Liver (tissue), 9 donors: Measurements from ENCODE around the gene ZIC3. TPM values are rescaled to one million over a fixed set of nuclear protein-coding genes. Genes with fewer than 3 reads are reported as not detected.

ENCODE experiments used
- DNase-seq: peaks from one replicate; pipeline ENCODE4 v3.0.0-alpha.2; 2017; ENCODE audit warnings: low spot score
- H3K27ac ChIP-seq, 2 donors: one replicate each; pipeline ENCODE4 v1.7.0; 2013; ENCODE audit warnings: inconsistent platforms in 2 of 2, low read length in 2 of 2, control low read depth in 1 of 2, low read depth in 1 of 2, mild to moderate bottlenecking in 1 of 2
- H3K27me3 ChIP-seq, 4 donors: one replicate each; pipeline versions ENCODE4 v1.6.1 to v1.7.0; 2013; ENCODE audit warnings: low read length in 3 of 4, inconsistent platforms in 1 of 4, mild to moderate bottlenecking in 1 of 4, moderate library complexity in 1 of 4; ENCODE audit not compliant: control insufficient read depth in 4 of 4, insufficient read depth in 4 of 4
- H3K36me3 ChIP-seq, 4 donors: one replicate each; pipeline versions ENCODE4 v1.6.1 to v1.7.0; 2013; ENCODE audit warnings: low read length in 3 of 4, mild to moderate bottlenecking in 3 of 4, low read depth in 1 of 4, moderate library complexity in 1 of 4; ENCODE audit not compliant: control insufficient read depth in 4 of 4, insufficient read depth in 3 of 4
- H3K4me1 ChIP-seq, 4 donors: one replicate each; pipeline versions ENCODE4 v1.6.1 to v1.7.0; 2013; ENCODE audit warnings: low read length in 3 of 4, mild to moderate bottlenecking in 3 of 4, moderate library complexity in 1 of 4; ENCODE audit not compliant: control insufficient read depth in 4 of 4, insufficient read depth in 4 of 4
- H3K4me3 ChIP-seq, 3 donors: one replicate each; pipeline versions ENCODE4 v1.6.1 to v1.7.0; 2013; ENCODE audit warnings: low read length in 3 of 3, control low read depth in 1 of 3, low read depth in 1 of 3, mild to moderate bottlenecking in 1 of 3
- H3K9ac ChIP-seq, 2 donors: one replicate each; pipeline ENCODE4 v1.7.0; 2013; ENCODE audit warnings: low read length in 2 of 2, mild to moderate bottlenecking in 2 of 2, moderate library complexity in 2 of 2, control low read depth in 1 of 2, low read depth in 1 of 2
- H3K9me3 ChIP-seq, 4 donors: one replicate each; pipeline versions ENCODE4 v1.6.1 to v1.7.0; 2013; ENCODE audit warnings: low read length in 3 of 4; ENCODE audit not compliant: control insufficient read depth in 4 of 4
- EGR1 ChIP-seq, 2 donors: IDR thresholded peaks; 2 replicates each; pipeline ENCODE4 v1.6.1; 2016 to 2018; ENCODE audit warnings: antibody characterized with exemption in 2 of 2, low read depth in 2 of 2
- FOXA1 ChIP-seq: IDR thresholded peaks from 2 replicates; pipeline ENCODE4 v1.6.1; 2016; ENCODE audit warnings: antibody characterized with exemption
- FOXA2 ChIP-seq: IDR thresholded peaks from 2 replicates; pipeline ENCODE4 v1.6.1; 2016; ENCODE audit warnings: antibody characterized with exemption
- GABPA ChIP-seq, 2 donors: IDR thresholded peaks in 1 of 2; conservative IDR thresholded peaks in 1 of 2; 2 replicates each; pipeline ENCODE4 v1.6.1; 2016; ENCODE audit warnings: antibody characterized with exemption in 2 of 2, mild to moderate bottlenecking in 1 of 2, moderate library complexity in 1 of 2
- HNF4A ChIP-seq, 2 donors: conservative IDR thresholded peaks; 2 replicates each; pipeline ENCODE4 v1.6.1; 2016; ENCODE audit warnings: antibody characterized with exemption in 2 of 2, mild to moderate bottlenecking in 2 of 2
- HNF4G ChIP-seq: IDR thresholded peaks from 2 replicates; pipeline ENCODE4 v1.6.1; 2016; ENCODE audit warnings: antibody characterized with exemption
- JUND ChIP-seq, 2 donors: IDR thresholded peaks; 2 replicates each; pipeline ENCODE4 v1.6.1; 2016; ENCODE audit warnings: antibody characterized with exemption in 2 of 2
- MAX ChIP-seq: IDR thresholded peaks from 2 replicates; pipeline ENCODE4 v1.6.1; 2016; ENCODE audit warnings: antibody characterized with exemption
- NR2F2 ChIP-seq: IDR thresholded peaks from 2 replicates; pipeline ENCODE4 v1.6.1; 2016; ENCODE audit warnings: antibody characterized with exemption
- RAD21 ChIP-seq, 2 donors: IDR thresholded peaks; 2 replicates each; pipeline ENCODE4 v1.6.1; 2016; ENCODE audit warnings: antibody characterized with exemption in 2 of 2, mild to moderate bottlenecking in 2 of 2
- REST ChIP-seq: IDR thresholded peaks from 2 replicates; pipeline ENCODE4 v1.6.1; 2016; ENCODE audit warnings: antibody characterized with exemption, mild to moderate bottlenecking
- RXRA ChIP-seq, 2 donors: IDR thresholded peaks; 2 replicates each; pipeline ENCODE4 v1.6.1; 2017 to 2018; ENCODE audit warnings: antibody characterized with exemption in 2 of 2, mild to moderate bottlenecking in 1 of 2
- SP1 ChIP-seq: IDR thresholded peaks from 2 replicates; pipeline ENCODE4 v1.6.1; 2018; ENCODE audit warnings: antibody characterized with exemption, mild to moderate bottlenecking
- TAF1 ChIP-seq: conservative IDR thresholded peaks from 2 replicates; pipeline ENCODE4 v1.6.1; 2016; ENCODE audit warnings: antibody characterized with exemption, mild to moderate bottlenecking
- YY1 ChIP-seq: IDR thresholded peaks from 2 replicates; pipeline ENCODE4 v1.6.1; 2016; ENCODE audit warnings: antibody characterized with exemption, mild to moderate bottlenecking
- WGBS: extraction: QIAGEN DNeasy Blood & Tissue Kit; methylation state at CpG from one replicate; pipeline ENCODE4 v1.1.7; 2013; 5-methylcytosine and 5-hydroxymethylcytosine counted together
- polyA plus RNA-seq, 2 donors: library from polyadenylated mRNA; stranded (reverse) in 1 of 2; unstranded in 1 of 2; fragments of 200-250 nt in 1 of 2; fragments of >200 nt in 1 of 2; fragmentation: Nextera tagmentation in 1 of 2; extraction: Ambion mirVana in 1 of 2; gene quantifications; one replicate each; pipeline versions ENCODE4 v1.2.1 to v1.2.3, GENCODE V29; 2013 to 2015
- total RNA-seq, 2 donors: library from RNA; depleted of rRNA; stranded (reverse); fragments of >200 nt; gene quantifications; one replicate each; pipeline ENCODE4 v1.2.3, GENCODE V29; 2014
- TF ChIP-seq, protein P1 (sequence below): fragments of 150-350 bp; IDR thresholded peaks from 2 replicates; pipeline ENCODE4 v1.5.1; 2017; ENCODE audit warnings: improper control_type of control experiment, low read depth, low read length; ENCODE audit not compliant: missing input control
- TF ChIP-seq, protein P2 (sequence below): IDR thresholded peaks from 2 replicates; pipeline ENCODE4 v1.6.1; 2016; ENCODE audit warnings: antibody characterized with exemption
- TF ChIP-seq, protein P3 (sequence below): IDR thresholded peaks from 2 replicates; pipeline ENCODE4 v1.6.1; 2016; ENCODE audit warnings: antibody characterized with exemption
- donor health status: healthy.
- donor health status: healthy.
- donor health status: healthy.
- donor health status: healthy.
- donor health status: healthy.

The ZIC3 gene
- total and polyA plus RNA-seq, 4 donors = not detected

DNA sequence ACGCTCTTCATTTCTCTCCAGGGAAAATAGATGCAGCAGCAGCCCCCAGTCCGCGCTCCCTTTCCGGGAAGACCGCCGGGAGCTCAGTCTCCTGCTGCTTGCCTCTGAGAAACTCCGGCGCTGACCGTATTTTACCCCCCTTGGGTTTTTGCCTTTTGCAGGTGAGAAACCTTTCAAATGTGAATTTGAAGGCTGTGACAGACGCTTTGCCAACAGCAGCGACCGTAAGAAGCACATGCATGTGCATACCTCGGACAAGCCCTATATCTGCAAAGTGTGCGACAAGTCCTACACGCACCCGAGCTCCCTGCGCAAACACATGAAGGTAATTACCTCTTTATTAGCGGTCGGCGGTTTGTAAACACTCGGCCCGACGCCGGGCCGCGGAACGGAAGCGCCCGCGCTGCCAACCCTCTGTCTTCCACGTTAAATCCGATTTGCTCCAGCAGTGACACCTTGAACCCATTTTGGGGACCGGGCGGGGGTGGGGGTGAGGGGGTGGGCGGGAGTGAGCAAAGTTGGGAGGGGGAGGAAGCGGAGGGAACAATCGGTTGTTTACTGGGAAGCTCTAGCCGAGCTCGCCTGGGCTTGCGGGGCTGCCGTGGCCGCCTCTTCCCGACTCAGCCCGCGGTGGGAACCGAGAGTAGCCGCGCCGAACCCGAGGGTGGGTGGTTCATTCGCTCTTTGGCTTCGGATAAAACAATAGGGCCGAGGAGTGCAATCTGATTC is 3.0 kb downstream of the ZIC3 start (continued):
- TF ChIP-seq, protein P1, sequence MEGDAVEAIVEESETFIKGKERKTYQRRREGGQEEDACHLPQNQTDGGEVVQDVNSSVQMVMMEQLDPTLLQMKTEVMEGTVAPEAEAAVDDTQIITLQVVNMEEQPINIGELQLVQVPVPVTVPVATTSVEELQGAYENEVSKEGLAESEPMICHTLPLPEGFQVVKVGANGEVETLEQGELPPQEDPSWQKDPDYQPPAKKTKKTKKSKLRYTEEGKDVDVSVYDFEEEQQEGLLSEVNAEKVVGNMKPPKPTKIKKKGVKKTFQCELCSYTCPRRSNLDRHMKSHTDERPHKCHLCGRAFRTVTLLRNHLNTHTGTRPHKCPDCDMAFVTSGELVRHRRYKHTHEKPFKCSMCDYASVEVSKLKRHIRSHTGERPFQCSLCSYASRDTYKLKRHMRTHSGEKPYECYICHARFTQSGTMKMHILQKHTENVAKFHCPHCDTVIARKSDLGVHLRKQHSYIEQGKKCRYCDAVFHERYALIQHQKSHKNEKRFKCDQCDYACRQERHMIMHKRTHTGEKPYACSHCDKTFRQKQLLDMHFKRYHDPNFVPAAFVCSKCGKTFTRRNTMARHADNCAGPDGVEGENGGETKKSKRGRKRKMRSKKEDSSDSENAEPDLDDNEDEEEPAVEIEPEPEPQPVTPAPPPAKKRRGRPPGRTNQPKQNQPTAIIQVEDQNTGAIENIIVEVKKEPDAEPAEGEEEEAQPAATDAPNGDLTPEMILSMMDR = no peak
- no peak for TF ChIP-seq MAX

DNA sequence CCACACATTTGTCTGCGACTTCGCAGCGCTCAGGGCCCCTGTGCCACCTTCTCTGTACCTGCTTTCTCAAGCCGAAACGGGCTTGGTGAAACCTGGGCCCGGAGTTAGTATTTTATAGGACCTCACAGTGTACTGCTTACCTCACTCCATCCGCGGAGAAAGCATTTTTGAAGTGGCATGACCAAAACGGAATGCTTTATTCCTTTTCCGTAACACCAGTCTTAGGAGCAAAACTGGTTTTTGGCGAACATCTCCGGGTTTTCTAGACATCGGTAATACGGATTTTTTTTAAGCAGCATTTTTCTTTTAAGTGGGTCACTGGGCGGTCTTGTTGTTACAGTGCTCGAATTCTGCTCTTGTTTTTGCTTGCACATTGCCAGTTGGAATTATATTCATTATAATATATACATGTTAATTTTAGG is 3.6 kb downstream of the ZIC3 start:
- Histone ChIP-seq H3K27ac (no peak overlapping the region), H3K27me3 (peaks cover 0 to 27% (median 2%) of the 10 kb centered on the region in 4 donors), H3K9ac (no peak overlapping the region), H3K4me3 (no peak overlapping the region), H3K36me3 (no peaks in the 10 kb centered on the region), H3K9me3 (no peaks in the 10 kb centered on the region), H3K4me1 (peaks cover 0 to 21% (median 8%) of the 10 kb centered on the region in 4 donors)
- DNase-seq = no peak
- TF ChIP-seq YY1 (no peak), MAX (no peak), RXRA (IDR thresholded peaks at IDR 0.05) (no peak), REST (no peak), SP1 (no peak), FOXA2 (no peak), RAD21 (IDR thresholded peaks at IDR 0.05) (no peak), EGR1 (IDR thresholded peaks at IDR 0.05; ENCODE audit: low read depth in 2 of 2) (no peak), GABPA (IDR thresholded peaks at IDR 0.05 in 1 of 2, conservative IDR thresholded peaks at IDR 0.05 in 1 of 2) (no peak), JUND (IDR thresholded peaks at IDR 0.05) (no peak), HNF4G (no peak), FOXA1 (no peak), NR2F2 (no peak), HNF4A (conservative IDR thresholded peaks at IDR 0.05) (no peak), TAF1 (no peak)
- TF ChIP-seq, protein P2, sequence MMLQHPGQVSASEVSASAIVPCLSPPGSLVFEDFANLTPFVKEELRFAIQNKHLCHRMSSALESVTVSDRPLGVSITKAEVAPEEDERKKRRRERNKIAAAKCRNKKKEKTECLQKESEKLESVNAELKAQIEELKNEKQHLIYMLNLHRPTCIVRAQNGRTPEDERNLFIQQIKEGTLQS = no peak
- TF ChIP-seq, protein P1 = no peak
- TF ChIP-seq, protein P3, sequence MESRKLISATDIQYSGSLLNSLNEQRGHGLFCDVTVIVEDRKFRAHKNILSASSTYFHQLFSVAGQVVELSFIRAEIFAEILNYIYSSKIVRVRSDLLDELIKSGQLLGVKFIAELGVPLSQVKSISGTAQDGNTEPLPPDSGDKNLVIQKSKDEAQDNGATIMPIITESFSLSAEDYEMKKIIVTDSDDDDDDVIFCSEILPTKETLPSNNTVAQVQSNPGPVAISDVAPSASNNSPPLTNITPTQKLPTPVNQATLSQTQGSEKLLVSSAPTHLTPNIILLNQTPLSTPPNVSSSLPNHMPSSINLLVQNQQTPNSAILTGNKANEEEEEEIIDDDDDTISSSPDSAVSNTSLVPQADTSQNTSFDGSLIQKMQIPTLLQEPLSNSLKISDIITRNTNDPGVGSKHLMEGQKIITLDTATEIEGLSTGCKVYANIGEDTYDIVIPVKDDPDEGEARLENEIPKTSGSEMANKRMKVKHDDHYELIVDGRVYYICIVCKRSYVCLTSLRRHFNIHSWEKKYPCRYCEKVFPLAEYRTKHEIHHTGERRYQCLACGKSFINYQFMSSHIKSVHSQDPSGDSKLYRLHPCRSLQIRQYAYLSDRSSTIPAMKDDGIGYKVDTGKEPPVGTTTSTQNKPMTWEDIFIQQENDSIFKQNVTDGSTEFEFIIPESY = no peak
- 8% methylated on average over 16 of the region's 16 CpGs for WGBS
